ENCODE results near the gene SYNPR.

GRCh38 chr3:63325386-63325785, 47.3 kb downstream of the SYNPR start:
- TF ChIP-seq NFYB (CRISPR knock-in tag; conservative IDR thresholded peaks at IDR 0.05; ENCODE audit: low read depth) (no peak), MLX (CRISPR knock-in tag; IDR thresholded peaks at IDR 0.05) (no peak), NFE2L1 (CRISPR knock-in tag; IDR thresholded peaks at IDR 0.05) (no peak), ZSCAN18 (CRISPR knock-in tag; IDR thresholded peaks at IDR 0.05) (no peak), CTCF (IDR thresholded peaks at IDR 0.05) (no peak), CREB1 (CRISPR knock-in tag; IDR thresholded peaks at IDR 0.05) (no peak), ZNF423 (CRISPR knock-in tag; IDR thresholded peaks at IDR 0.05) (no peak), ATF1 (CRISPR knock-in tag; IDR thresholded peaks at IDR 0.05) (no peak), ZNF281 (CRISPR knock-in tag; IDR thresholded peaks at IDR 0.05) (no peak)

All from WTC11 (cell line).